Thyroid gland (tissue), 4 donors: ENCODE results near the gene ASXL1.

ENCODE experiments used
- CTCF ChIP-seq, 6 experiments: fragments of 200-600 bp in 3 of 6; fragments of 450-650 bp in 3 of 6; sonication (generic) in 3 of 6; IDR thresholded peaks; one replicate each; pipeline ENCODE4 v1.5.1; 2016 to 2019; ENCODE audit warnings: antibody characterized with exemption in 6 of 6, mild to moderate bottlenecking in 2 of 6, inconsistent platforms in 1 of 6, moderate library complexity in 1 of 6
- POLR2A ChIP-seq, 2 donors: fragments of 450-650 bp; IDR thresholded peaks; one replicate each; pipeline ENCODE4 v1.6.1; 2017; ENCODE audit warnings: antibody characterized with exemption in 2 of 2, mild to moderate bottlenecking in 2 of 2, moderate library complexity in 1 of 2

GRCh38 chr20:32338665-32339064 is 19.5 kb upstream of the ASXL1 start:
- TF ChIP-seq POLR2A (IDR thresholded peaks at IDR 0.05) (no peak), CTCF (IDR thresholded peaks at IDR 0.05) (no peak)
